ENCODE measurements around the gene C3orf20.
"Not testable (repeated sequence)": the region's sequence is repeated elsewhere in the genome, so short reads cannot be mapped to it uniquely, and the experiment has no call there.

C3orf20 gene

DNA sequence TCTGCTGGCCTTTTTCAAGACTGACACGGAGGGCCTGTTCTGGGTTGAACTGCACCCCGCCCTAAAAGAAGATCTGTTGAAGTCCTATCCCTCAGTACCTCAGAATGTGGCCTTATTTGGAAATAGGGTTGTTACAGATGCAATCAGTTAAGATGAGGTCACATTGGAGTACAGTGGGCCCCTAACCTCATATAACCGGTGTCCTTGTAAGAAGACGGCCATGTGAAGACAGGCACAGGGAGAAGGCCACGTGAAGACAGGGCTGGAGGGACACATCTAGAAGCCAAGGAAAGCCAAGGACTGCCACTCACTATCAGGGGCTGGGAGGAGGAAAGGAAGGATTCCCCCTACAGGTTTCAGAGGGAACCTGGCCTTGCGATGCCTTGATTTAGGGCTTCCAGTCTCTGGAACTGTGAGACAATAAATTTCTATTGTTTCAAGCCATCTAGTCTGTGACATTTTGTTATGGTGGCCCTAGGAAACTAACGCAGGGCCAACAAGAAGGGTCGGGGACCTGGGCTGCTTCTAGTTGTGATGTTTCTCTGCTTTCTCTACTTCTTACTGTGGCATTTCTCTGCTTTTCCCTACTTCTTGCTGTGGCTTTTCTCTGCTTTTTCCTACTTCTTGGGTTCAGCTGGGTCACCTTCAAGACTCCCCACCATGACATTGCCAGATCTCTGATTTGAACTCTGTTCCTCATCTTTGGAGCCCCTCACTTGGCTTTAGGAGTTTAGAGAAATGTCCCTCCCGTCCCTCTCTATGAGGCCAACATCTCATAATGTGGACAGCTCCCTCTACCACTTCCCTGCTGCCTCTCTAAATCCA, 28.1 kb upstream of the C3orf20 start:
- no peak for DNase-seq (ENCODE audit: extremely low spot score)
- ChIA-PET POLR2A (no interaction called here), CTCF (interaction anchor here (0.8 kb wide), 1 partner anchor 443 kb away, joined by 4 read pairs; no protein-coding TSS in a partner anchor)
- TF ChIP-seq SP1 (IDR thresholded peaks at IDR 0.05): no peak
- no peak for TF ChIP-seq LEF1 (IDR thresholded peaks at IDR 0.05; ENCODE audit: borderline replicate concordance)
- no peak for TF ChIP-seq ELF4 (IDR thresholded peaks at IDR 0.05)
- no peak for TF ChIP-seq FOXK2 (IDR thresholded peaks at IDR 0.05)
- TF ChIP-seq ZNF384 (IDR thresholded peaks at IDR 0.05): no peak
- TF ChIP-seq FOXM1 (IDR thresholded peaks at IDR 0.05; ENCODE audit: borderline replicate concordance): no peak
- TF ChIP-seq, protein P1, sequence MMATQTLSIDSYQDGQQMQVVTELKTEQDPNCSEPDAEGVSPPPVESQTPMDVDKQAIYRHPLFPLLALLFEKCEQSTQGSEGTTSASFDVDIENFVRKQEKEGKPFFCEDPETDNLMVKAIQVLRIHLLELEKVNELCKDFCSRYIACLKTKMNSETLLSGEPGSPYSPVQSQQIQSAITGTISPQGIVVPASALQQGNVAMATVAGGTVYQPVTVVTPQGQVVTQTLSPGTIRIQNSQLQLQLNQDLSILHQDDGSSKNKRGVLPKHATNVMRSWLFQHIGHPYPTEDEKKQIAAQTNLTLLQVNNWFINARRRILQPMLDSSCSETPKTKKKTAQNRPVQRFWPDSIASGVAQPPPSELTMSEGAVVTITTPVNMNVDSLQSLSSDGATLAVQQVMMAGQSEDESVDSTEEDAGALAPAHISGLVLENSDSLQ (IDR thresholded peaks at IDR 0.05): 0 out of 2 replicates have a peak, but pooled peaks have one; percentile 10

DNA sequence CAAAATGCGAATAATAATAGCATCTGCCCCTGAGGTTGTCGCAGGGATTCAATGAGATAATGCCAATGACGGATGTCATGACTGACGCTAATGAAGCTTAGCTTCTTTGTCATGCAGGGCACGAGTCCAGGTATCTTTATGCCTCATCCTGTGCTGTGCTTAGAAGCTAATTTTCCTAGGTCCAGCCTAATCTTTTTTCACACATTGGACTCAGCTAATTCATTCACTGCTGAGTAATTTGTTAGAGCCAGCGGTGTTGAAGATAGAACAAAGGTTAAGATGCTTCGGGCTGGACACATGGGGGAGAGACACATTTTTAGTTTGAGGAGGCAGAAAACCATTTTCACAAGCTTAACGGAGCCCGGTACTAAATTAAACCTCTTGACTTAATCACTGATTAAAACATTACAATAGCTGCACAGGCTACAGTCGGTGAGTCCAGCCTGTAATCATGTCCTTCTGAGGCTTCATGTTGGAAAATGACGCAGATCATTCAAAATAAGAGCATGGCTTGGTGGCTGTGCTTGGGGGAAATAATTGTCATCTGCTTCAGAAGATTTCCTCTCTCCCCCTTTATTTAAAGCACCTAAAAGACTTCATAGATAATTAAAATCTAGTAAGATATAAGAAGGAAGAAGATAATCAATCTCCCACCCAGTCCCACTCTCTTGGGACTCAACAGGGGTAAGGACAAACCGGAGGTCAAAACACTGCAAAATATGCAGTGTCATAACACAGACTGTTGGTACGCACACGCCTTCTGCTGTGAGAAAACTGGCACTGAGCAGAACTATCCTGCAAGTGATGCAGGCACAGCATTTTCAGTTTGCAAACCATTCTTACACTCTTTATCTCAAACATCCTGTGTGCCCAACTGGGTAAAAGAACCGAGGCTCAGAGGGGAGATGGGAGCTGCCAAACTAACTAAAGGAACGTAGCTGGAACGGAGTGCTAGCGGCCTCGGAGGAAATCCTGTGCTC, 26.7 kb upstream of the C3orf20 start:
- POLR2A ChIA-PET: interaction anchor here (1.3 kb wide), 1 partner anchor 9 kb away, joined by 4 read pairs; no protein-coding TSS in a partner anchor
- CTCF ChIA-PET: interaction anchor here (0.8 kb wide), 1 partner anchor 444 kb away, joined by 4 read pairs; no protein-coding TSS in a partner anchor
- TF ChIP-seq ARNT (IDR thresholded peaks at IDR 0.05) (no peak), ELF4 (IDR thresholded peaks at IDR 0.05) (no peak), SUZ12 (IDR thresholded peaks at IDR 0.05) (no peak), HDGF (IDR thresholded peaks at IDR 0.05; ENCODE audit: borderline replicate concordance) (no peak)
- no peak for DNase-seq (ENCODE audit: extremely low spot score)

DNA sequence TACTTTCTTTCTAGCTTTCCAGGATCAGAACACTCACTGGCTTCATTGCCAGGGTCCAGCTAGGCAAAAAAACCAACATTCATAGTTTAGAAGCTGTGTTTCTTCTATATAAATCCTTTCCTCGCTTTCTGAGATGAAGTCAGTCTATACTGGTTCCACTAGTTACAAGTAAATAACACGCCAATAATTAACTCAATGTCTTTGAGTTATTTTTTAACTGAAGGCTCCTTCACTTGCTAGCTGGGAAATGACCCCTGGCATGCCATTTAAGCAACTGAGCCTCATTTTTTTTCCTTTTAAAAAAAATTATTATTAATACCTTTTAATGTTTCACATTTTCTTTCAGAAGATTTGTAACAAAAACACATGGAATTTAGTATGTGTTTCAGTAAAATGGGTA, 25.5 kb upstream of the C3orf20 start:
- CTCF ChIA-PET: no interaction called here
- no peak for TF ChIP-seq TARDBP (IDR thresholded peaks at IDR 0.05)
- no peak for TF ChIP-seq FOXK2 (IDR thresholded peaks at IDR 0.05)
- TF ChIP-seq HDGF (IDR thresholded peaks at IDR 0.05; ENCODE audit: borderline replicate concordance): no peak
- no peak for TF ChIP-seq SP1 (IDR thresholded peaks at IDR 0.05)
- DNase-seq (ENCODE audit: extremely low spot score): no peak
- POLR2A ChIA-PET: interaction anchor here (1.3 kb wide), 1 partner anchor 10 kb away, joined by 4 read pairs; no protein-coding TSS in a partner anchor

DNA sequence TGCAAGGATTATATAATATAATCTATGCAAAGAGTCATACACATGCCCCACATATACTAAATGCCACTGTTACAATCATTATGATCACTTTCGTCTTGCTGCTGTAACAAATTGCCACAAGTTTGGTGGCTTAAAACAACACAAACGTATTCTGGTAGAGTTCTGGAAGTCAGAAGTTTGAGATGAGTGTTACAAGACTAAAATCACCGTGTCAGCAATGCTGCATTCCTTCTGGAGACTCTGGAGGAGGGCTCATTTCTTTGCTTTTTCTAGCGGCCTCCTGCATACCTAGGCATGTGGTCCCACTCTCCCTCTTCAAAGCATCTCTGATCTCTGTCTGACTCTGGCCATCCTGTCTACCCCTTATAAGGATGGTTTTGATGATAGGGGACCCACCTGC, 24.7 kb upstream of the C3orf20 start:
- DNase-seq (ENCODE audit: extremely low spot score): no peak
- ChIA-PET CTCF (no interaction called here), POLR2A (interaction anchor here (0.6 to 2.2 kb wide), 4 partner anchors 11 to 176 kb away, joined by 3 to 9 read pairs (median 4); no protein-coding TSS in a partner anchor)
- no peak for TF ChIP-seq FOXM1 (IDR thresholded peaks at IDR 0.05; ENCODE audit: borderline replicate concordance)

DNA sequence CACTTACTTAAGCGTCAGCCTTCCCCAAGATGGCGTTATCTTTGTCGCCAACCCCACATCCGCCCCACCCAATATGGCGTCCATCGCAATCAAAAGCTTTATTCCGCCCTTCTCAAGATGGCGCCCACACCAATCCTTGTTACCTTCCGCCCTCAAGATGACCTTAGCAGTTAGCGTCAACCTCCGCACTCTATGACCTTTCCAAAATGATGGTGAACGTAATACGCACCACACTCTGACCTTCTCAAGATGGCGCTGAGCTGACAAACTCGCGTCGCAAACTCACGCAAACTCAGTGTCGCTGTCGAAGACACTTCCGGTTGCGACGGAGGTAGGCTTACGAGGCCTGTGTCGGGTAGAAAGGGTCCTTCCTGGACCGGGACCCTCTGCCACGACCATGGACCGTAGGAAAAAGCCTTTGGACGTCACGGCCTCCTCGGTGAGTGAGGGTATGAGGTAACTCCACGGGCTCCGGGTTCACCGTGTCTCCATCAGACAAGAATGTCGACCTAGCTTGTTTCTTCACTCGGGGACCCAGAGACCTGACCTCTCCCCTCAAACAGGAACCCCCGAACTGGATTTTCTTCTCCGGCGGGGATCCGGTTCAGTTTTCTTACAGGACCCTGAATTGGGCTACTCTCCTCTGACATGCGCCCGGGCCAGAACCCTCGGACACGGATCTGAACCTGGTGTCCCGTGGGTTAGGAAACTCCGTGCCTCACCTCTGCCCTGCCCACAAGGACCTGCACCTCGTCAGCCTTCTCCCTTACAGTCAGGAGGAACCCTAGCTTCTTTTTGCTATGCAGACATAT, 23.3 kb upstream of the C3orf20 start, which contains the start of gene CCDC174:
TSS of gene CCDC174 (plus strand) at position 323 of the 812 bp plus-strand sequence. CDS start at position 398, 75 bp downstream.
- POLR2A ChIA-PET: interaction anchor here (0.5 to 2.2 kb wide), 24 partner anchors 9 to 473 kb away, joined by 3 to 9 read pairs (median 3); partner anchors contain the start of genes LSM3, MRPS25 and RBSN
- TF ChIP-seq, protein P1 (IDR thresholded peaks at IDR 0.05): peak; percentile 69
- TF ChIP-seq FOXM1 (IDR thresholded peaks at IDR 0.05; ENCODE audit: borderline replicate concordance) (no peak), FOXK2 (IDR thresholded peaks at IDR 0.05) (peak; percentile 82), ELF4 (IDR thresholded peaks at IDR 0.05) (peak; percentile 98), CTBP1 (IDR thresholded peaks at IDR 0.05; ENCODE audit: borderline replicate concordance) (0 out of 2 replicates have a peak, but pooled peaks have one; percentile 5), FOXA1 (IDR thresholded peaks at IDR 0.05) (no peak)
- CTCF ChIA-PET: interaction anchor here (1.2 kb wide), 1 partner anchor 269 kb away, joined by 4 read pairs; no protein-coding TSS in a partner anchor
- DNase-seq (ENCODE audit: extremely low spot score): peak; percentile 91

DNA sequence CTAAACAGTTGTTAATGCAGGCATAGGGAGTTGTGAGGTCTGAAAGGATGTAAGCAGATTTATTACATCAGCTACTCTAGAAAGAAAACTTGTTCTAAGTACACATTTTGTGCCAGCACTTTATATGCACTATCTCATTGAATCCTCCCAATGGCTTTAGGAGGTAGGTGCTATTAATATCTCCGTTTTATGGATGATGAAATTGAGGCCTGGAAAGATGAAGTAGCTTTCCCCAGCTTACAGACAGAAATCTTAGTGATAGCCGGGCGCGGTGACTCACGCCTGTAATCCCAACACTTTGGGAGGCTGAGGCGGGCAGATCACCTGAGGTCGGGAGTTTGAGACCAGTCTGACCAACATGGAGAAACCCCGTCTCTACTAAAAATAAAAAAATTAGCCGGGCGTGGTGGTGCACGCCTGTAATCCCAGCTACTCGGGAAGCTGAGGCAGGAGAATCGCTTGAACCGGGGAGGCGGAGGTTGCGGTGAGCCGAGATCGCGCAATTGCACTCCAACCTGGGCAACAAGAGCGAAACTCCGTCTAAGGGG, 22.5 kb upstream of the C3orf20 start:
- not testable (repeated sequence) for DNase-seq (ENCODE audit: extremely low spot score)
- ChIA-PET CTCF (interaction anchor here (0.8 kb wide), 1 partner anchor 21 kb away, joined by 4 read pairs; no protein-coding TSS in a partner anchor), POLR2A (interaction anchor here (1.0 to 2.2 kb wide), 6 partner anchors 16 to 182 kb away, joined by 3 to 9 read pairs (median 4); no protein-coding TSS in a partner anchor)

DNA sequence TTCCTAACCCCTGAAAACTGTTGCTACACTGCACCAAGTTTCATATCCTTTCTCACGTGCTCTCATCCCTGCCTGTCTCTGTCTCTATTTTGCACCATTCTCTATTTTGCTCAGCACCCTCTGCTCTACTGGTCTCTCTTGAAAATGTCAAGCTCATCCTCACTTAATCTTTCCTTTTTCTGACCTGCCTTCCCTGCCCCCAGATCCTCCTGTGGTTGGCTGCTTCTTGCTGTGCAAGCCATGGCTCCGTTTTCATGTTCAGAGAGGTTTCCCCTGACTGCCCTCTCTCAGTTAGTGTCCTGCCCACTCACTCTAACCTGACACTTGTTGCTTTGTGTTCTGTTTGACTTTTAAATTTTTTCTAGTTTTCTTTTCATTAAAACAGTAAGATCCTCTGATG, 17.4 kb upstream of the C3orf20 start:
- ChIA-PET POLR2A (no interaction called here), CTCF (no interaction called here)
- DNase-seq (ENCODE audit: extremely low spot score): no peak
- TF ChIP-seq L3MBTL2 (conservative IDR thresholded peaks at IDR 0.05) (no peak), CTBP1 (IDR thresholded peaks at IDR 0.05; ENCODE audit: borderline replicate concordance) (no peak), ELF4 (IDR thresholded peaks at IDR 0.05) (no peak), FOXK2 (IDR thresholded peaks at IDR 0.05) (no peak), FOXA1 (IDR thresholded peaks at IDR 0.05) (no peak), HDGF (IDR thresholded peaks at IDR 0.05; ENCODE audit: borderline replicate concordance) (no peak), SUZ12 (IDR thresholded peaks at IDR 0.05) (no peak), LEF1 (IDR thresholded peaks at IDR 0.05; ENCODE audit: borderline replicate concordance) (no peak), BHLHE40 (IDR thresholded peaks at IDR 0.05; ENCODE audit: borderline replicate concordance) (no peak), ZNF384 (IDR thresholded peaks at IDR 0.05) (no peak), NFRKB (IDR thresholded peaks at IDR 0.05) (no peak), TARDBP (IDR thresholded peaks at IDR 0.05) (no peak), FOXM1 (IDR thresholded peaks at IDR 0.05; ENCODE audit: borderline replicate concordance) (no peak)
